Erythroblast (primary cell): ENCODE data around the gene FILIP1.

Source experiments
- GATA1 ChIP-seq: IDR thresholded peaks from 2 replicates; pipeline ENCODE4 v1.6.1; 2011; ENCODE audit warnings: low read depth, mild to moderate bottlenecking, control low read depth, low read length, moderate library complexity
- POLR2A ChIP-seq: IDR thresholded peaks from 2 replicates; pipeline ENCODE4 v1.6.1; 2011; ENCODE audit warnings: mild to moderate bottlenecking, low read length

DNA sequence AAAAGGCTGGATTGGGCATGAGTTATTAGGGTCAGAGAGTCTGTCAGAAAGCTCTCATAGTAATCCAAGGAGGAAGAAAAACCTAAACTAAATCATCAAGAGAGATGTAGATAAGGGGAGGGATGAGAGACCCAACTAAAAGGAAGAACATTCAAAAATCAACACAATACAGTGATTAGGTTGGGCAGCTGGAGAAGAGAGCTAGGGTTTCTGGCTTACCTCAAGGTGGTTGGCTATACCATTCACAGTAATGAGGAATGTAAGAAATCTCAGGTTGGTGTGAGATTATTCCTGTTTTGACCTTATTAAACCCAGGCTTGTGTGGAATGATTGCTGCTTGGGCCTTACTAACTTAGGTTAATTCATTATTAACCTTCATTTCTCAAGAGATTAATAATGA is 243.8 kb downstream of the FILIP1 start:
- TF ChIP-seq POLR2A (no peak), GATA1 (no peak)
